ENCODE results near the gene ANAPC4.

Gene ANAPC4

GRCh38 chr4:25410820-25411529 lies 33.9 kb downstream of the ANAPC4 start:
- Histone ChIP-seq H3K27me3 (ENCODE audit: control insufficient read depth, low read length) (no peaks in the 10 kb centered on the region), H3K9me2 (replicated peaks; ENCODE audit: control insufficient read depth, low read length) (no peaks in the 10 kb centered on the region), H4K20me1 (ENCODE audit: control insufficient read depth, insufficient read depth, low read depth, low read length) (no peaks in the 10 kb centered on the region), H3K4me3 (ENCODE audit: low read length) (no peak overlapping the region), H3K9me3 (ENCODE audit: control insufficient read depth, insufficient read depth, low read length) (no peaks in the 10 kb centered on the region), H3K79me2 (ENCODE audit: control insufficient read depth, low read length) (no peaks in the 10 kb centered on the region), H3F3A (ENCODE audit: control insufficient read depth, insufficient read depth) (no peaks in the 10 kb centered on the region), H3K4me1 (ENCODE audit: control insufficient read depth, low read length) (no peaks in the 10 kb centered on the region), H3K4me2 (ENCODE audit: low read length) (no peak overlapping the region), H3K27ac (ENCODE audit: low read depth, low read length) (no peak overlapping the region), H3K36me3 (ENCODE audit: control insufficient read depth, low read length) (peaks cover 89% of the 10 kb centered on the region)
- no peak for TF ChIP-seq CTCF (IDR thresholded peaks at IDR 0.05; ENCODE audit: low read depth, low read length, poor library complexity, severe bottlenecking)
- no peak for TF ChIP-seq EZH2phosphoT487 (IDR thresholded peaks at IDR 0.05; ENCODE audit: borderline replicate concordance, low read length)

- H3K4me1 ChIP-seq (ENCODE audit: control insufficient read depth, low read length), result no peaks in the 10 kb centered on the region
- H3K4me2 ChIP-seq (ENCODE audit: low read length), result no peak overlapping the region
- H3K9me2 ChIP-seq (replicated peaks; ENCODE audit: control insufficient read depth, low read length), result no peaks in the 10 kb centered on the region
- H3K36me3 ChIP-seq (ENCODE audit: control insufficient read depth, low read length), result peaks cover 93% of the 10 kb centered on the region
- no peak for TF ChIP-seq EZH2phosphoT487 (IDR thresholded peaks at IDR 0.05; ENCODE audit: borderline replicate concordance, low read length)
- TF ChIP-seq CTCF (IDR thresholded peaks at IDR 0.05; ENCODE audit: low read depth, low read length, poor library complexity, severe bottlenecking), result no peak
- H4K20me1 ChIP-seq (ENCODE audit: control insufficient read depth, insufficient read depth, low read depth, low read length), result no peaks in the 10 kb centered on the region
- no peaks in the 10 kb centered on the region for H3K27me3 ChIP-seq (ENCODE audit: control insufficient read depth, low read length)
- no peaks in the 10 kb centered on the region for H3K9me3 ChIP-seq (ENCODE audit: control insufficient read depth, insufficient read depth, low read length)
- H3K4me3 ChIP-seq (ENCODE audit: low read length), result no peak overlapping the region
- H3K27ac ChIP-seq (ENCODE audit: low read depth, low read length), result no peak overlapping the region
- no peaks in the 10 kb centered on the region for H3K79me2 ChIP-seq (ENCODE audit: control insufficient read depth, low read length)
- no peaks in the 10 kb centered on the region for H3F3A ChIP-seq (ENCODE audit: control insufficient read depth, insufficient read depth)
Observed at GRCh38 chr4:25413261-25413660, 36.2 kb downstream of the ANAPC4 start.

GRCh38 chr4:25417014-25417413 lies 40.0 kb downstream of the ANAPC4 start:
- 0 out of 2 replicates have a peak, but pooled peaks cover 4% of the 10 kb centered on the region for H3K4me1 ChIP-seq (ENCODE audit: control insufficient read depth, low read length)

More at GRCh38 chr4:25417014-25417413, 40.0 kb downstream of the ANAPC4 start:
- Histone ChIP-seq H3K9me2 (replicated peaks; ENCODE audit: control insufficient read depth, low read length) (no peaks in the 10 kb centered on the region), H3K79me2 (ENCODE audit: control insufficient read depth, low read length) (no peaks in the 10 kb centered on the region), H3K4me3 (ENCODE audit: low read length) (no peak overlapping the region), H3K4me2 (ENCODE audit: low read length) (no peak overlapping the region), H3K36me3 (ENCODE audit: control insufficient read depth, low read length) (peaks cover 75% of the 10 kb centered on the region), H3K9me3 (ENCODE audit: control insufficient read depth, insufficient read depth, low read length) (no peaks in the 10 kb centered on the region), H3K27ac (ENCODE audit: low read depth, low read length) (no peak overlapping the region), H4K20me1 (ENCODE audit: control insufficient read depth, insufficient read depth, low read depth, low read length) (no peaks in the 10 kb centered on the region), H3F3A (ENCODE audit: control insufficient read depth, insufficient read depth) (no peaks in the 10 kb centered on the region), H3K27me3 (ENCODE audit: control insufficient read depth, low read length) (no peaks in the 10 kb centered on the region)
- no peak for TF ChIP-seq CTCF (IDR thresholded peaks at IDR 0.05; ENCODE audit: low read depth, low read length, poor library complexity, severe bottlenecking)
- no peak for TF ChIP-seq EZH2phosphoT487 (IDR thresholded peaks at IDR 0.05; ENCODE audit: borderline replicate concordance, low read length)

Measured in DOHH2 (cell line).